WTC11 (cell line): ENCODE data around the gene GUF1.

Source experiments
- ATF1 ChIP-seq: sonication (generic); formaldehyde crosslinking; IDR thresholded peaks from 2 replicates; pipeline ENCODE4 v1.8.1; 2023; ENCODE audit warnings: mild to moderate bottlenecking, moderate library complexity, missing genetic modification reagents
- ATF2 ChIP-seq: sonication (generic); formaldehyde crosslinking; IDR thresholded peaks from 2 replicates; pipeline ENCODE4 v1.8.1; 2022; ENCODE audit warnings: low read depth, missing genetic modification reagents, borderline replicate concordance
- ETV6 ChIP-seq: sonication (generic); formaldehyde crosslinking; IDR thresholded peaks from 2 replicates; pipeline ENCODE4 v1.8.1; 2022; ENCODE audit warnings: mild to moderate bottlenecking, missing genetic modification reagents
- GRHL2 ChIP-seq: fragments of 250-450 bp; sonication (Bioruptor Pico); IDR thresholded peaks from 2 replicates; pipeline ENCODE4 v1.8.0; 2022; ENCODE audit warnings: mild to moderate bottlenecking, moderate library complexity; ENCODE audit not compliant: insufficient replicate concordance, severe bottlenecking
- NFATC4 ChIP-seq: fragments of 250-450 bp; sonication (Bioruptor Pico); IDR thresholded peaks from 2 replicates; pipeline ENCODE4 v1.9.0; 2021; ENCODE audit warnings: mild to moderate bottlenecking
- RELA ChIP-seq: sonication (generic); formaldehyde crosslinking; IDR thresholded peaks from 2 replicates; pipeline ENCODE4 v1.8.1; 2022; ENCODE audit warnings: missing genetic modification reagents, mild to moderate bottlenecking, borderline replicate concordance
- TEAD4 ChIP-seq: sonication (generic); formaldehyde crosslinking; IDR thresholded peaks from 2 replicates; pipeline ENCODE4 v1.8.0; 2022; ENCODE audit warnings: mild to moderate bottlenecking, missing genetic modification reagents
- ZNF425 ChIP-seq: fragments of 250-450 bp; sonication (Bioruptor Pico); conservative IDR thresholded peaks from 2 replicates; pipeline ENCODE4 v1.9.0; 2021; ENCODE audit warnings: mild to moderate bottlenecking
- TF ChIP-seq, protein P1 (sequence below): fragments of 200-600 bp; IDR thresholded peaks from 2 replicates; pipeline ENCODE4 v1.8.0; 2022; ENCODE audit warnings: antibody characterized with exemption
- TF ChIP-seq, protein P2 (sequence below): sonication (generic); formaldehyde crosslinking; IDR thresholded peaks from 2 replicates; pipeline ENCODE4 v1.8.0; 2023; ENCODE audit warnings: missing genetic modification reagents
- TF ChIP-seq, protein P3 (sequence below): sonication (generic); formaldehyde crosslinking; IDR thresholded peaks from 2 replicates; pipeline ENCODE4 v1.8.0; 2022; ENCODE audit warnings: mild to moderate bottlenecking, missing genetic modification reagents
- TF ChIP-seq, protein P4 (sequence below): sonication (generic); formaldehyde crosslinking; IDR thresholded peaks from 2 replicates; pipeline ENCODE4 v1.8.0; 2022; ENCODE audit warnings: mild to moderate bottlenecking, missing genetic modification reagents
- TF ChIP-seq, protein P5 (sequence below): sonication (generic); formaldehyde crosslinking; IDR thresholded peaks from 2 replicates; pipeline ENCODE4 v1.8.1; 2022; ENCODE audit warnings: missing genetic modification reagents, borderline replicate concordance
- TF ChIP-seq, protein P6 (sequence below): sonication (generic); formaldehyde crosslinking; IDR thresholded peaks from 2 replicates; pipeline ENCODE4 v1.8.1; 2022; ENCODE audit warnings: mild to moderate bottlenecking, missing genetic modification reagents, moderate library complexity, borderline replicate concordance

- TF ChIP-seq, protein P1, sequence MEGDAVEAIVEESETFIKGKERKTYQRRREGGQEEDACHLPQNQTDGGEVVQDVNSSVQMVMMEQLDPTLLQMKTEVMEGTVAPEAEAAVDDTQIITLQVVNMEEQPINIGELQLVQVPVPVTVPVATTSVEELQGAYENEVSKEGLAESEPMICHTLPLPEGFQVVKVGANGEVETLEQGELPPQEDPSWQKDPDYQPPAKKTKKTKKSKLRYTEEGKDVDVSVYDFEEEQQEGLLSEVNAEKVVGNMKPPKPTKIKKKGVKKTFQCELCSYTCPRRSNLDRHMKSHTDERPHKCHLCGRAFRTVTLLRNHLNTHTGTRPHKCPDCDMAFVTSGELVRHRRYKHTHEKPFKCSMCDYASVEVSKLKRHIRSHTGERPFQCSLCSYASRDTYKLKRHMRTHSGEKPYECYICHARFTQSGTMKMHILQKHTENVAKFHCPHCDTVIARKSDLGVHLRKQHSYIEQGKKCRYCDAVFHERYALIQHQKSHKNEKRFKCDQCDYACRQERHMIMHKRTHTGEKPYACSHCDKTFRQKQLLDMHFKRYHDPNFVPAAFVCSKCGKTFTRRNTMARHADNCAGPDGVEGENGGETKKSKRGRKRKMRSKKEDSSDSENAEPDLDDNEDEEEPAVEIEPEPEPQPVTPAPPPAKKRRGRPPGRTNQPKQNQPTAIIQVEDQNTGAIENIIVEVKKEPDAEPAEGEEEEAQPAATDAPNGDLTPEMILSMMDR: no peak
- no peak for TF ChIP-seq ZNF425 (CRISPR knock-in tag)
- TF ChIP-seq, protein P2, sequence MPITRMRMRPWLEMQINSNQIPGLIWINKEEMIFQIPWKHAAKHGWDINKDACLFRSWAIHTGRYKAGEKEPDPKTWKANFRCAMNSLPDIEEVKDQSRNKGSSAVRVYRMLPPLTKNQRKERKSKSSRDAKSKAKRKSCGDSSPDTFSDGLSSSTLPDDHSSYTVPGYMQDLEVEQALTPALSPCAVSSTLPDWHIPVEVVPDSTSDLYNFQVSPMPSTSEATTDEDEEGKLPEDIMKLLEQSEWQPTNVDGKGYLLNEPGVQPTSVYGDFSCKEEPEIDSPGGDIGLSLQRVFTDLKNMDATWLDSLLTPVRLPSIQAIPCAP: no peak
- TF ChIP-seq ETV6: no peak
- TF ChIP-seq, protein P3, sequence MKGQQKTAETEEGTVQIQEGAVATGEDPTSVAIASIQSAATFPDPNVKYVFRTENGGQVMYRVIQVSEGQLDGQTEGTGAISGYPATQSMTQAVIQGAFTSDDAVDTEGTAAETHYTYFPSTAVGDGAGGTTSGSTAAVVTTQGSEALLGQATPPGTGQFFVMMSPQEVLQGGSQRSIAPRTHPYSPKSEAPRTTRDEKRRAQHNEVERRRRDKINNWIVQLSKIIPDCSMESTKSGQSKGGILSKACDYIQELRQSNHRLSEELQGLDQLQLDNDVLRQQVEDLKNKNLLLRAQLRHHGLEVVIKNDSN (CRISPR knock-in tag): no peak
- TF ChIP-seq, protein P4, sequence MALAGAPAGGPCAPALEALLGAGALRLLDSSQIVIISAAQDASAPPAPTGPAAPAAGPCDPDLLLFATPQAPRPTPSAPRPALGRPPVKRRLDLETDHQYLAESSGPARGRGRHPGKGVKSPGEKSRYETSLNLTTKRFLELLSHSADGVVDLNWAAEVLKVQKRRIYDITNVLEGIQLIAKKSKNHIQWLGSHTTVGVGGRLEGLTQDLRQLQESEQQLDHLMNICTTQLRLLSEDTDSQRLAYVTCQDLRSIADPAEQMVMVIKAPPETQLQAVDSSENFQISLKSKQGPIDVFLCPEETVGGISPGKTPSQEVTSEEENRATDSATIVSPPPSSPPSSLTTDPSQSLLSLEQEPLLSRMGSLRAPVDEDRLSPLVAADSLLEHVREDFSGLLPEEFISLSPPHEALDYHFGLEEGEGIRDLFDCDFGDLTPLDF (CRISPR knock-in tag): no peak
- TF ChIP-seq TEAD4 (CRISPR knock-in tag): no peak
- TF ChIP-seq ATF2 (CRISPR knock-in tag): no peak
- TF ChIP-seq GRHL2: no peak
- TF ChIP-seq, protein P5, sequence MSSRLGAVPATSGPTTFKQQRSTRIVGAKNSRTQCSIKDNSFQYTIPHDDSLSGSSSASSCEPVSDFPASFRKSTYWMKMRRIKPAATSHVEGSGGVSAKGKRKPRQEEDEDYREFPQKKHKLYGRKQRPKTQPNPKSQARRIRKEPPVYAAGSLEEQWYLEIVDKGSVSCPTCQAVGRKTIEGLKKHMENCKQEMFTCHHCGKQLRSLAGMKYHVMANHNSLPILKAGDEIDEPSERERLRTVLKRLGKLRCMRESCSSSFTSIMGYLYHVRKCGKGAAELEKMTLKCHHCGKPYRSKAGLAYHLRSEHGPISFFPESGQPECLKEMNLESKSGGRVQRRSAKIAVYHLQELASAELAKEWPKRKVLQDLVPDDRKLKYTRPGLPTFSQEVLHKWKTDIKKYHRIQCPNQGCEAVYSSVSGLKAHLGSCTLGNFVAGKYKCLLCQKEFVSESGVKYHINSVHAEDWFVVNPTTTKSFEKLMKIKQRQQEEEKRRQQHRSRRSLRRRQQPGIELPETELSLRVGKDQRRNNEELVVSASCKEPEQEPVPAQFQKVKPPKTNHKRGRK: no peak
- TF ChIP-seq RELA (CRISPR knock-in tag): no peak
- no peak for TF ChIP-seq ATF1 (CRISPR knock-in tag)
- TF ChIP-seq, protein P6, sequence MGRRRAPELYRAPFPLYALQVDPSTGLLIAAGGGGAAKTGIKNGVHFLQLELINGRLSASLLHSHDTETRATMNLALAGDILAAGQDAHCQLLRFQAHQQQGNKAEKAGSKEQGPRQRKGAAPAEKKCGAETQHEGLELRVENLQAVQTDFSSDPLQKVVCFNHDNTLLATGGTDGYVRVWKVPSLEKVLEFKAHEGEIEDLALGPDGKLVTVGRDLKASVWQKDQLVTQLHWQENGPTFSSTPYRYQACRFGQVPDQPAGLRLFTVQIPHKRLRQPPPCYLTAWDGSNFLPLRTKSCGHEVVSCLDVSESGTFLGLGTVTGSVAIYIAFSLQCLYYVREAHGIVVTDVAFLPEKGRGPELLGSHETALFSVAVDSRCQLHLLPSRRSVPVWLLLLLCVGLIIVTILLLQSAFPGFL: no peak
- no peak for TF ChIP-seq NFATC4 (CRISPR knock-in tag)
Measured at GRCh38 chr4:44704673-44705072, 26.5 kb downstream of the GUF1 start.
